SK-N-SH treated with all-trans-retinoic acid at 6 μM for 48 hours (cell line): ENCODE results near the gene CDC42SE2.

Experiments used
- ARNTL ChIP-seq: fragments of 450-650 bp; formaldehyde crosslinking; IDR thresholded peaks from 2 replicates; pipeline ENCODE4 v1.5.0; 2020; ENCODE audit warnings: low read depth, mild to moderate bottlenecking, moderate library complexity, borderline replicate concordance
- BACH2 ChIP-seq: fragments of 250-450 bp; sonication (Bioruptor Pico); IDR thresholded peaks from 2 replicates; pipeline ENCODE4 v1.9.0; 2021; ENCODE audit warnings: mild to moderate bottlenecking, borderline replicate concordance
- CSDC2 ChIP-seq: fragments of 250-450 bp; sonication (Bioruptor Pico); IDR thresholded peaks from 2 replicates; pipeline ENCODE4 v1.5.0; 2020; ENCODE audit warnings: mild to moderate bottlenecking, moderate library complexity
- RARB ChIP-seq: fragments of 250-450 bp; sonication (Bioruptor Pico); IDR thresholded peaks from 2 replicates; pipeline ENCODE4 v1.8.0; 2021; ENCODE audit warnings: mild to moderate bottlenecking, moderate library complexity
- ZC3H10 ChIP-seq: fragments of 250-450 bp; sonication (Bioruptor Pico); IDR thresholded peaks from 2 replicates; pipeline ENCODE4 v1.5.1; 2021; ENCODE audit warnings: mild to moderate bottlenecking, moderate library complexity
- ZFP30 ChIP-seq: fragments of 450-650 bp; formaldehyde crosslinking; IDR thresholded peaks from 2 replicates; pipeline ENCODE4 v1.5.0; 2022; ENCODE audit warnings: mild to moderate bottlenecking, moderate library complexity
- ZNF565 ChIP-seq: fragments of 450-650 bp; formaldehyde crosslinking; conservative IDR thresholded peaks from 2 replicates; pipeline ENCODE4 v1.5.0; 2020; ENCODE audit warnings: low read depth, mild to moderate bottlenecking, moderate library complexity
- ZNF70 ChIP-seq: fragments of 450-650 bp; formaldehyde crosslinking; IDR thresholded peaks from 2 replicates; pipeline ENCODE4 v1.5.0; 2020; ENCODE audit warnings: mild to moderate bottlenecking, moderate library complexity
- ZNF8 ChIP-seq: fragments of 450-650 bp; formaldehyde crosslinking; IDR thresholded peaks from 2 replicates; pipeline ENCODE4 v1.5.0; 2020; ENCODE audit warnings: mild to moderate bottlenecking, moderate library complexity
- TF ChIP-seq, protein P1 (sequence below): fragments of 250-450 bp; sonication (Bioruptor Pico); IDR thresholded peaks from 2 replicates; pipeline ENCODE4 v1.8.0; 2020; ENCODE audit warnings: mild to moderate bottlenecking, moderate library complexity, borderline replicate concordance

DNA sequence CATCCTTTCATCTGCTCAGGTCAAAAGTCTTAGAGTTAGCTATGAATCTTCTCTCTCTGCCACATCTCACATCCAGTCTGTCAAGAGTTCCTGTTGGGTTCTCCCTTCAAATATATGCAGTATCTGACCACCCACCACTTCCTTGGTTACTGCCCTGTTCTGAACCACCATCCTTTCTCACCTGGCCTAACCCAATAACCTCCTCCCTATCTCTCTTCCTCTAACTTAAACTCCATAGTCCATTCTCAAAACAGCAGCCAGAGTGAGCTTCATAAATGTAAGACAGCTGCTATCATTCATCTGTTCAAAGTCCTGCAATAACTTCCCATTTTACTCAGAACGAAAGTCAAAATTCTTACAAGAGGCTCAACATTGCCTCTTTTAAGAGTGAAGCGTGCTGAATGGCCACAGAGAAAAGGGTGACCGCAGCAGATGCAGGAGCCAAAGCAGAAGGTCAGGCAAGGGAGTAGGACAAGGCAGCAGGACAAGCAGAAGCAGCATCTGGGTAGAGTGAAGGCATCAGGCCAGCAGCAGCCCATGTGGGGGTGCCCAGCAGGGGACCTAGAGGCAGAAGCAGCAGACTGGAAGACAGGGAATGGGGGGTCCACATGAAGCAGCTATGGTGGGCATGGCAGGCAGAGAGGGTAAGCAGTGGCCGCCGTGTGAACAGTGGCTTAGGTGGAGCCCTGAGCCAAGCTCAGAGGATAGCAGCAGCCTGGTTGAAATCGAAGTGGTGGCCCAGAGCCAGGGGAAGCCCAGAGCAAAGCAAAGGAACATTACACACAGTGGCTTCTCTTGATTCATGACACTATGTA, 39.3 kb upstream of the CDC42SE2 start:
- TF ChIP-seq ARNTL (CRISPR knock-in tag) (no peak), ZNF8 (CRISPR knock-in tag) (no peak), BACH2 (CRISPR knock-in tag) (no peak), ZNF565 (CRISPR knock-in tag) (no peak), RARB (CRISPR knock-in tag) (no peak), ZNF70 (no peak), ZFP30 (CRISPR knock-in tag) (no peak), CSDC2 (CRISPR knock-in tag) (no peak), ZC3H10 (no peak)
- TF ChIP-seq, protein P1, sequence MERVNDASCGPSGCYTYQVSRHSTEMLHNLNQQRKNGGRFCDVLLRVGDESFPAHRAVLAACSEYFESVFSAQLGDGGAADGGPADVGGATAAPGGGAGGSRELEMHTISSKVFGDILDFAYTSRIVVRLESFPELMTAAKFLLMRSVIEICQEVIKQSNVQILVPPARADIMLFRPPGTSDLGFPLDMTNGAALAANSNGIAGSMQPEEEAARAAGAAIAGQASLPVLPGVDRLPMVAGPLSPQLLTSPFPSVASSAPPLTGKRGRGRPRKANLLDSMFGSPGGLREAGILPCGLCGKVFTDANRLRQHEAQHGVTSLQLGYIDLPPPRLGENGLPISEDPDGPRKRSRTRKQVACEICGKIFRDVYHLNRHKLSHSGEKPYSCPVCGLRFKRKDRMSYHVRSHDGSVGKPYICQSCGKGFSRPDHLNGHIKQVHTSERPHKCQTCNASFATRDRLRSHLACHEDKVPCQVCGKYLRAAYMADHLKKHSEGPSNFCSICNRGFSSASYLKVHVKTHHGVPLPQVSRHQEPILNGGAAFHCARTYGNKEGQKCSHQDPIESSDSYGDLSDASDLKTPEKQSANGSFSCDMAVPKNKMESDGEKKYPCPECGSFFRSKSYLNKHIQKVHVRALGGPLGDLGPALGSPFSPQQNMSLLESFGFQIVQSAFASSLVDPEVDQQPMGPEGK (CRISPR knock-in tag) = no peak
